ENCODE results near the gene PPP4R3C.
"Not testable (repeated sequence)": the region's sequence is repeated elsewhere in the genome, so short reads cannot be mapped to it uniquely, and the experiment has no call there.

The PPP4R3C gene

GRCh38 chrX:27463187-27463586 is at the start of gene PPP4R3C:
TSS of gene PPP4R3C (minus strand) at chrX:27463341. CDS start at chrX:27463296, 45 bp downstream.
- no peak for DNase-seq

GRCh38 chrX:27491397-27491796 is 28.3 kb upstream of the PPP4R3C start:
- no peak for DNase-seq

GRCh38 chrX:27466051-27466450 is 2.9 kb upstream of the PPP4R3C start:
- DNase-seq: no peak

GRCh38 chrX:27465036-27465435 is 1.9 kb upstream of the PPP4R3C start:
- no peak for DNase-seq

- not testable (repeated sequence) for DNase-seq
These were observed 4.0 kb downstream of the PPP4R3C start for GRCh38 chrX:27459129-27459528.

GRCh38 chrX:27458544-27458943 is 4.6 kb downstream of the PPP4R3C start:
- not testable (repeated sequence) for DNase-seq

GRCh38 chrX:27451324-27451723 is 11.8 kb downstream of the PPP4R3C start:
- DNase-seq: no peak

- DNase-seq: no peak
These were observed 16.7 kb downstream of the PPP4R3C start for GRCh38 chrX:27446423-27446822.

- DNase-seq: no peak
These were observed 17.7 kb downstream of the PPP4R3C start for GRCh38 chrX:27445438-27445837.

- no peak for DNase-seq
These were observed 18.8 kb downstream of the PPP4R3C start for GRCh38 chrX:27444093-27444908.

GRCh38 chrX:27442392-27442791 is 20.7 kb downstream of the PPP4R3C start:
- DNase-seq: not testable (repeated sequence)

GRCh38 chrX:27439771-27440170 is 23.4 kb downstream of the PPP4R3C start:
- DNase-seq: no peak

GRCh38 chrX:27438937-27439336 is 24.2 kb downstream of the PPP4R3C start:
- DNase-seq: no peak

GRCh38 chrX:27435031-27435430 is 28.1 kb downstream of the PPP4R3C start:
- DNase-seq: no peak

Data from activated naive CD4-positive, alpha-beta T cell treated with anti-CD3 and anti-CD28 coated beads, Interleukin-2, amount 50 U/mL, for 16 hours (primary cell).